K562 (cell line): ENCODE data around the gene ZBTB38. TPM values are rescaled to one million over a fixed set of nuclear protein-coding genes. Genes with fewer than 3 reads are reported as not detected.

Source experiments
- BCOR ChIP-seq: fragments of 450-650 bp; IDR thresholded peaks from 2 replicates; pipeline ENCODE4 v1.6.1; 2016
- CEBPG ChIP-seq, 3 experiments: fragments of 200-800 bp in 1 of 3; sonication (Bioruptor generic) in 1 of 3; sonication (generic) in 1 of 3; formaldehyde crosslinking in 1 of 3; IDR thresholded peaks in 2 of 3; conservative IDR thresholded peaks in 1 of 3; 2 replicates each; pipeline versions ENCODE4 v1.6.1 to v1.8.0; 2016 to 2022; ENCODE audit warnings: missing compliant biosample characterization in 2 of 3, missing genetic modification characterization in 2 of 3, mild to moderate bottlenecking in 1 of 3, missing genetic modification reagents in 1 of 3
- ELF4 ChIP-seq: fragments of 450-650 bp; formaldehyde crosslinking; IDR thresholded peaks from 2 replicates; pipeline ENCODE4 v1.4.0; 2022; ENCODE audit warnings: missing genetic modification characterization
- ETS2 ChIP-seq: IDR thresholded peaks from 2 replicates; pipeline ENCODE4 v1.6.1; 2016; ENCODE audit warnings: borderline replicate concordance, missing genetic modification characterization, mild to moderate bottlenecking, moderate library complexity, missing compliant biosample characterization; ENCODE audit not compliant: poor library complexity, severe bottlenecking
- KAT8 ChIP-seq: fragments of 450-650 bp; IDR thresholded peaks from 2 replicates; pipeline ENCODE4 v1.6.1; 2016; ENCODE audit warnings: low read depth, mild to moderate bottlenecking
- MCM5 ChIP-seq: fragments of 450-650 bp; IDR thresholded peaks from 2 replicates; pipeline ENCODE4 v1.6.1; 2016; ENCODE audit warnings: low read depth
- NCOA1 ChIP-seq: fragments of 450-650 bp; IDR thresholded peaks from 2 replicates; pipeline ENCODE4 v1.6.1; 2016; ENCODE audit warnings: low read depth
- RFX5 ChIP-seq: IDR thresholded peaks from 2 replicates; pipeline ENCODE4 v1.6.1; 2011; ENCODE audit warnings: low read depth, mild to moderate bottlenecking, improper control_type of control experiment, low read length
- SAFB ChIP-seq: fragments of 200-400 bp; formaldehyde crosslinking; IDR thresholded peaks from 2 replicates; pipeline ENCODE4 v1.6.1; 2017; ENCODE audit warnings: low read depth, low read length, borderline replicate concordance
- SRF ChIP-seq, 2 experiments: fragments of 250-450, 450-650 bp in 1 of 2; sonication (Bioruptor Pico) in 1 of 2; sonication (generic) in 1 of 2; formaldehyde crosslinking; IDR thresholded peaks; 2 replicates each; pipeline versions ENCODE4 v1.5.0 to v1.5.1; 2020 to 2022; ENCODE audit warnings: mild to moderate bottlenecking in 1 of 2, missing genetic modification reagents in 1 of 2
- TAF1 ChIP-seq: IDR thresholded peaks from 2 replicates; pipeline ENCODE4 v1.6.1; 2011; ENCODE audit warnings: mild to moderate bottlenecking, low read length, moderate library complexity; ENCODE audit not compliant: insufficient read depth, control insufficient read depth, severe bottlenecking; ENCODE audit errors: extremely low read depth
- USF2 ChIP-seq: sonication (generic); formaldehyde crosslinking; IDR thresholded peaks from 2 replicates; pipeline ENCODE4 v1.5.0; 2020; ENCODE audit warnings: missing genetic modification reagents
- ZBTB33 ChIP-seq: sonication (generic); formaldehyde crosslinking; IDR thresholded peaks from 2 replicates; pipeline ENCODE4 v1.8.1; 2023; ENCODE audit warnings: mild to moderate bottlenecking, missing genetic modification reagents
- ZBTB49 ChIP-seq: sonication (generic); formaldehyde crosslinking; IDR thresholded peaks from 2 replicates; pipeline ENCODE4 v1.8.0; 2022; ENCODE audit warnings: missing genetic modification reagents, mild to moderate bottlenecking, borderline replicate concordance
- ZNF12 ChIP-seq: sonication (generic); formaldehyde crosslinking; IDR thresholded peaks from 2 replicates; pipeline ENCODE4 v1.4.0; 2020; ENCODE audit warnings: mild to moderate bottlenecking, missing genetic modification reagents
- ZNF217 ChIP-seq: sonication (generic); formaldehyde crosslinking; IDR thresholded peaks from 2 replicates; pipeline ENCODE4 v1.8.0; 2022; ENCODE audit warnings: mild to moderate bottlenecking, missing genetic modification reagents
- ZNF586 ChIP-seq: fragments of 450-650 bp; formaldehyde crosslinking; conservative IDR thresholded peaks from 2 replicates; pipeline ENCODE4 v1.4.0; 2020; ENCODE audit warnings: mild to moderate bottlenecking, moderate library complexity
- polyA plus RNA-seq, 8 experiments: library from polyadenylated mRNA; depleted of rRNA in 4 of 8; stranded (reverse) in 5 of 8; unstranded in 3 of 8; fragments of >200 nt; fragmentation: Nextera tagmentation in 2 of 8; fragmentation: Illumina TruSeq in 1 of 8; extraction: Ambion mirVana in 2 of 8; extraction: Trizol in 1 of 8; gene quantifications; 2 replicates each; pipeline versions ENCODE4 v1.2.1 to v1.2.3, GENCODE V29; 2011 to 2014; ENCODE audit warnings: inconsistent platforms in 1 of 8, missing spikeins in 1 of 8
- total RNA-seq, 7 experiments: library from RNA; depleted of rRNA in 6 of 7; stranded (reverse); fragments of >200 nt in 6 of 7; fragmentation: Illumina TruSeq in 2 of 7; extraction: Trizol in 2 of 7; gene quantifications; 2 replicates each; pipeline versions ENCODE4 v1.2.1 to v1.2.3, GENCODE V29; 2011 to 2021; ENCODE audit warnings: low replicate concordance in 1 of 7
- TF ChIP-seq, protein P1 (sequence below): fragments of 450-650 bp; IDR thresholded peaks from 2 replicates; pipeline ENCODE4 v1.6.1; 2016; ENCODE audit warnings: mild to moderate bottlenecking
- TF ChIP-seq, protein P2 (sequence below): sonication (generic); formaldehyde crosslinking; IDR thresholded peaks from 2 replicates; pipeline ENCODE4 v1.8.0; 2022; ENCODE audit warnings: mild to moderate bottlenecking, missing genetic modification reagents

ZBTB38 gene
- total and polyA plus RNA-seq, 9 of the 15 experiments (the other 6 are each of a cell fraction or from before 2014, with no cell fraction given) = 12.1 to 39.4 (median 22.9) TPM

DNA sequence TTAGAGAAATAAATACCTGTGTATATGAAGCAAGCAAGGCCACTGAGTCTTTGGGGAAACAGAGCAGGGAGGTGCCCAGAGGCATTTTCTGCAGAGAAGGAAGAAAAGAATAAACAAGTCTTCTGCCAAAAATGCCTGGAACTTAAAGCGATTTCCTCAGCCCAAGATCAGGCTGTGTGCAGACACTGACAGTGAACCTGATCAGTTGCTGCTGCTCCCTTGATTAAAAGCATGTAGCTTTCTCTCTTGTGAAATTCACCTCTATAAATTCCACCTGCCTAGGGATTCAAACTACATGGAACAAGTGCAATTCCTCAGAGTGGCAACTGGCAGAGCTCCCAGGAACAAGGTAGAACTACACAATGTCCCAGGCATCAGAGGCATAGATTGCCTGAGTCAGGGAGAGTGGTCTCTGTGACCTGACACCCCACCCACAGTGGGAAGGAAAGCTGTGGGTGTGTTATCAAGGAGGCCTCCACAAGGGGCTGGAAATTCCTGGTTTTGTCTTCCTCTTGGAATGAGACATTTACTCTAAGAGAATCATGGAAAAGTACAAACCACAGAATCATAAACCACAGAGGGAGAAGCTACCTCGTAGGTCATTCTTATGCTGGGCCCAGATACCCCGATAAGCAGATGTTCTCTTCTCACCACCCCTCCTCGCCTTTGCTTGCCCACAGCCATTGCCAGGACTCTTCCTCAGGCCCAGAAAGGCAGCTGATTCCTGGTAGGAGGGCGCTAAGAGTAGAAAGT is 1.8 kb upstream of the ZBTB38 start (continued):
- TF ChIP-seq, protein P1, sequence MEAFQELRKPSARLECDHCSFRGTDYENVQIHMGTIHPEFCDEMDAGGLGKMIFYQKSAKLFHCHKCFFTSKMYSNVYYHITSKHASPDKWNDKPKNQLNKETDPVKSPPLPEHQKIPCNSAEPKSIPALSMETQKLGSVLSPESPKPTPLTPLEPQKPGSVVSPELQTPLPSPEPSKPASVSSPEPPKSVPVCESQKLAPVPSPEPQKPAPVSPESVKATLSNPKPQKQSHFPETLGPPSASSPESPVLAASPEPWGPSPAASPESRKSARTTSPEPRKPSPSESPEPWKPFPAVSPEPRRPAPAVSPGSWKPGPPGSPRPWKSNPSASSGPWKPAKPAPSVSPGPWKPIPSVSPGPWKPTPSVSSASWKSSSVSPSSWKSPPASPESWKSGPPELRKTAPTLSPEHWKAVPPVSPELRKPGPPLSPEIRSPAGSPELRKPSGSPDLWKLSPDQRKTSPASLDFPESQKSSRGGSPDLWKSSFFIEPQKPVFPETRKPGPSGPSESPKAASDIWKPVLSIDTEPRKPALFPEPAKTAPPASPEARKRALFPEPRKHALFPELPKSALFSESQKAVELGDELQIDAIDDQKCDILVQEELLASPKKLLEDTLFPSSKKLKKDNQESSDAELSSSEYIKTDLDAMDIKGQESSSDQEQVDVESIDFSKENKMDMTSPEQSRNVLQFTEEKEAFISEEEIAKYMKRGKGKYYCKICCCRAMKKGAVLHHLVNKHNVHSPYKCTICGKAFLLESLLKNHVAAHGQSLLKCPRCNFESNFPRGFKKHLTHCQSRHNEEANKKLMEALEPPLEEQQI = no peak
- TF ChIP-seq MCM5 (no peak), ETS2 (tag) (no peak), ZBTB49 (no peak), SAFB (no peak), KAT8 (no peak), NCOA1 (no peak), ZNF586 (no peak), ZNF12 (no peak), ZNF217 (CRISPR knock-in tag) (no peak), SRF (CRISPR knock-in tag; IDR thresholded peaks at IDR 0.05) (no peak), ELF4 (CRISPR knock-in tag) (no peak), ZBTB33 (peak; percentile 35; the same call in 1 of the 2 replicates), RFX5 (no peak), TAF1 (no peak), BCOR (no peak), USF2 (CRISPR knock-in tag) (no peak), CEBPG (CRISPR knock-in tag; IDR thresholded peaks at IDR 0.05) (no peak), CEBPG (tag; conservative IDR thresholded peaks at IDR 0.05 in 1 of 2, IDR thresholded peaks at IDR 0.05 in 1 of 2) (no peak)
- TF ChIP-seq, protein P2, sequence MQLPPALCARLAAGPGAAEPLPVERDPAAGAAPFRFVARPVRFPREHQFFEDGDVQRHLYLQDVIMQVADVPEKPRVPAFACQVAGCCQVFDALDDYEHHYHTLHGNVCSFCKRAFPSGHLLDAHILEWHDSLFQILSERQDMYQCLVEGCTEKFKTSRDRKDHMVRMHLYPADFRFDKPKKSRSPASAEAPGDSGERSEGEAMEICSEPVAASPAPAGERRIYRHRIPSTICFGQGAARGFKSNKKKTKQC (CRISPR knock-in tag) = no peak
